ENCODE data around the gene OR10T2.

The OR10T2 gene

DNA sequence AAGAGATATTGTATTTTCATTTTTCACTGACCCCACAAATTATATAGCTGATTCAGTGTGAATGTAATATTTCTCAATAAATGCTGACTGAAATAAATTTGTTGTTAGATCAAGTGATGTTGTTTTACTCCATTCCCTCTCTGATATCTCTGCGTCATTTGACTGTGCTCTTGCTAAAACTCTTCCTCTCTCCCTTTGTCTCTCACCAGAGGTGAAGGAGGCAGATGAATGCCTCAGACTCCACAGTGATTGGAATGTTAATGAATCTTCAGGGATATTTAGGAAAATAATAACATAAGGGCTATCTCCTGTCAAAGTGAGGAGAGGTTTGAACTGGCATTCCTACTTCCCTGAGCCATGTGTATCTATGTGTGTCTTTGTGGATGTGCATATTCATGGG is 41.8 kb downstream of the OR10T2 start:
- H3K27me3 ChIP-seq (ENCODE audit: insufficient read depth, poor library complexity, severe bottlenecking): no peaks in the 10 kb centered on the region
- no peak for DNase-seq (ENCODE audit: low read depth in 1 of 2, low spot score in 1 of 2)
- no peak overlapping the region for H3K27ac ChIP-seq (replicated peaks)
- TF ChIP-seq, protein P1, sequence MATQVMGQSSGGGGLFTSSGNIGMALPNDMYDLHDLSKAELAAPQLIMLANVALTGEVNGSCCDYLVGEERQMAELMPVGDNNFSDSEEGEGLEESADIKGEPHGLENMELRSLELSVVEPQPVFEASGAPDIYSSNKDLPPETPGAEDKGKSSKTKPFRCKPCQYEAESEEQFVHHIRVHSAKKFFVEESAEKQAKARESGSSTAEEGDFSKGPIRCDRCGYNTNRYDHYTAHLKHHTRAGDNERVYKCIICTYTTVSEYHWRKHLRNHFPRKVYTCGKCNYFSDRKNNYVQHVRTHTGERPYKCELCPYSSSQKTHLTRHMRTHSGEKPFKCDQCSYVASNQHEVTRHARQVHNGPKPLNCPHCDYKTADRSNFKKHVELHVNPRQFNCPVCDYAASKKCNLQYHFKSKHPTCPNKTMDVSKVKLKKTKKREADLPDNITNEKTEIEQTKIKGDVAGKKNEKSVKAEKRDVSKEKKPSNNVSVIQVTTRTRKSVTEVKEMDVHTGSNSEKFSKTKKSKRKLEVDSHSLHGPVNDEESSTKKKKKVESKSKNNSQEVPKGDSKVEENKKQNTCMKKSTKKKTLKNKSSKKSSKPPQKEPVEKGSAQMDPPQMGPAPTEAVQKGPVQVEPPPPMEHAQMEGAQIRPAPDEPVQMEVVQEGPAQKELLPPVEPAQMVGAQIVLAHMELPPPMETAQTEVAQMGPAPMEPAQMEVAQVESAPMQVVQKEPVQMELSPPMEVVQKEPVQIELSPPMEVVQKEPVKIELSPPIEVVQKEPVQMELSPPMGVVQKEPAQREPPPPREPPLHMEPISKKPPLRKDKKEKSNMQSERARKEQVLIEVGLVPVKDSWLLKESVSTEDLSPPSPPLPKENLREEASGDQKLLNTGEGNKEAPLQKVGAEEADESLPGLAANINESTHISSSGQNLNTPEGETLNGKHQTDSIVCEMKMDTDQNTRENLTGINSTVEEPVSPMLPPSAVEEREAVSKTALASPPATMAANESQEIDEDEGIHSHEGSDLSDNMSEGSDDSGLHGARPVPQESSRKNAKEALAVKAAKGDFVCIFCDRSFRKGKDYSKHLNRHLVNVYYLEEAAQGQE (IDR thresholded peaks at IDR 0.05; ENCODE audit: insufficient replicate concordance, low read depth): no peak
- TF ChIP-seq SPI1 (IDR thresholded peaks at IDR 0.05; ENCODE audit: borderline replicate concordance, low read depth) (no peak), GABPA (IDR thresholded peaks at IDR 0.05; ENCODE audit: low read depth) (no peak), POLR2AphosphoS5 (IDR thresholded peaks at IDR 0.05; ENCODE audit: low read depth) (no peak)
- TF ChIP-seq, protein P2, sequence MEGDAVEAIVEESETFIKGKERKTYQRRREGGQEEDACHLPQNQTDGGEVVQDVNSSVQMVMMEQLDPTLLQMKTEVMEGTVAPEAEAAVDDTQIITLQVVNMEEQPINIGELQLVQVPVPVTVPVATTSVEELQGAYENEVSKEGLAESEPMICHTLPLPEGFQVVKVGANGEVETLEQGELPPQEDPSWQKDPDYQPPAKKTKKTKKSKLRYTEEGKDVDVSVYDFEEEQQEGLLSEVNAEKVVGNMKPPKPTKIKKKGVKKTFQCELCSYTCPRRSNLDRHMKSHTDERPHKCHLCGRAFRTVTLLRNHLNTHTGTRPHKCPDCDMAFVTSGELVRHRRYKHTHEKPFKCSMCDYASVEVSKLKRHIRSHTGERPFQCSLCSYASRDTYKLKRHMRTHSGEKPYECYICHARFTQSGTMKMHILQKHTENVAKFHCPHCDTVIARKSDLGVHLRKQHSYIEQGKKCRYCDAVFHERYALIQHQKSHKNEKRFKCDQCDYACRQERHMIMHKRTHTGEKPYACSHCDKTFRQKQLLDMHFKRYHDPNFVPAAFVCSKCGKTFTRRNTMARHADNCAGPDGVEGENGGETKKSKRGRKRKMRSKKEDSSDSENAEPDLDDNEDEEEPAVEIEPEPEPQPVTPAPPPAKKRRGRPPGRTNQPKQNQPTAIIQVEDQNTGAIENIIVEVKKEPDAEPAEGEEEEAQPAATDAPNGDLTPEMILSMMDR (IDR thresholded peaks at IDR 0.05; ENCODE audit: insufficient read depth, low read length): no peak
- no peak overlapping the region for H3K4me3 ChIP-seq (replicated peaks; ENCODE audit: insufficient read depth, low read length)

- DNase-seq (ENCODE audit: low read depth in 1 of 2, low spot score in 1 of 2): no peak
- Histone ChIP-seq H3K4me3 (replicated peaks; ENCODE audit: insufficient read depth, low read length) (no peak overlapping the region), H3K27ac (replicated peaks) (no peak overlapping the region), H3K27me3 (ENCODE audit: insufficient read depth, poor library complexity, severe bottlenecking) (no peaks in the 10 kb centered on the region)
- TF ChIP-seq, protein P1 (IDR thresholded peaks at IDR 0.05; ENCODE audit: insufficient replicate concordance, low read depth): no peak
- TF ChIP-seq SPI1 (IDR thresholded peaks at IDR 0.05; ENCODE audit: borderline replicate concordance, low read depth) (no peak), POLR2AphosphoS5 (IDR thresholded peaks at IDR 0.05; ENCODE audit: low read depth) (no peak), GABPA (IDR thresholded peaks at IDR 0.05; ENCODE audit: low read depth) (no peak)
- TF ChIP-seq, protein P2 (IDR thresholded peaks at IDR 0.05; ENCODE audit: insufficient read depth, low read length): no peak
These were observed 42.6 kb downstream of the OR10T2 start for GRCh38 chr1:158356616-158357015.

GRCh38 chr1:158355773-158356285 is 43.4 kb downstream of the OR10T2 start:
- TF ChIP-seq GABPA (IDR thresholded peaks at IDR 0.05; ENCODE audit: low read depth): no peak
- TF ChIP-seq, protein P2 (IDR thresholded peaks at IDR 0.05; ENCODE audit: insufficient read depth, low read length): no peak
- TF ChIP-seq, protein P1 (IDR thresholded peaks at IDR 0.05; ENCODE audit: insufficient replicate concordance, low read depth): no peak
- TF ChIP-seq SPI1 (IDR thresholded peaks at IDR 0.05; ENCODE audit: borderline replicate concordance, low read depth): no peak
- Histone ChIP-seq H3K4me3 (replicated peaks; ENCODE audit: insufficient read depth, low read length) (no peak overlapping the region), H3K27ac (replicated peaks) (no peak overlapping the region), H3K27me3 (ENCODE audit: insufficient read depth, poor library complexity, severe bottlenecking) (no peaks in the 10 kb centered on the region)
- no peak for DNase-seq (ENCODE audit: low read depth in 1 of 2, low spot score in 1 of 2)

All from HL-60 (cell line).